CD4-positive, alpha-beta T cell (primary cell): Measurements from ENCODE around the gene TEDC2. TPM values are rescaled to one million over a fixed set of nuclear protein-coding genes. Genes with fewer than 3 reads are reported as not detected.

Experiments
- ATAC-seq: fragments of 200-7000 bp; cut with Tn5 transposase; one replicate; pipeline ENCODE4 v1.10.0; 2022; ENCODE audit warnings: mild to moderate bottlenecking; ENCODE audit not compliant: poor library complexity
- CTCF ChIA-PET: fragments of 350-600 bp; sonication (Branson Sonifier 250); formaldehyde crosslinking; loops from one replicate; lab custom pipeline; 2021; ENCODE audit warnings: antibody characterized with exemption, inconsistent platforms; lab: Charles Lee
- POLR2A ChIA-PET: fragments of 350-600 bp; sonication (Branson Sonifier 250); formaldehyde crosslinking; loops from one replicate; lab custom pipeline; 2021; ENCODE audit warnings: antibody characterized with exemption, inconsistent platforms; lab: Charles Lee
- DNase-seq, 14 experiments: peaks; one replicate each; pipeline ENCODE4 v3.0.0-alpha.2; 2013 to 2020; ENCODE audit warnings: mixed read lengths in 2 of 14
- H3K27ac ChIP-seq, 2 donors: one replicate each; pipeline versions ENCODE4 v1.5.1 to v1.7.0; 2013; ENCODE audit warnings: low read length in 2 of 2, low read depth in 1 of 2, mild to moderate bottlenecking in 1 of 2
- H3K27me3 ChIP-seq, 2 experiments: 1 replicate in 1 of 2; 2 replicates in 1 of 2; pipeline versions ENCODE4 v1.6.1 to v1.7.0; 2013; ENCODE audit warnings: low read length in 2 of 2, control low read depth in 1 of 2, mild to moderate bottlenecking in 1 of 2, moderate library complexity in 1 of 2; ENCODE audit not compliant: insufficient read depth in 2 of 2, control insufficient read depth in 1 of 2
- H3K36me3 ChIP-seq: one replicate; pipeline ENCODE4 v1.6.1; 2013; ENCODE audit warnings: low read length, control low read depth; ENCODE audit not compliant: insufficient read depth
- H3K4me1 ChIP-seq: one replicate; pipeline ENCODE4 v1.6.1; 2013; ENCODE audit warnings: low read length, control low read depth; ENCODE audit not compliant: insufficient read depth
- H3K4me3 ChIP-seq: one replicate; pipeline ENCODE4 v1.5.1; 2013; ENCODE audit warnings: mild to moderate bottlenecking, low read length, moderate library complexity
- H3K9me3 ChIP-seq, 2 experiments: 1 replicate in 1 of 2; 2 replicates in 1 of 2; pipeline versions ENCODE4 v1.6.1 to v1.7.0; 2013; ENCODE audit warnings: low read length in 2 of 2, mild to moderate bottlenecking in 2 of 2, control low read depth in 1 of 2, moderate library complexity in 1 of 2; ENCODE audit not compliant: control insufficient read depth in 1 of 2, insufficient read depth in 1 of 2
- H3K27ac Mint-ChIP-seq: one replicate; pipeline ENCODE4 v1.8.0; 2020; ENCODE audit warnings: mixed read lengths
- H3K27me3 Mint-ChIP-seq: one replicate; pipeline ENCODE4 v1.8.0; 2021; ENCODE audit warnings: mixed read lengths
- H3K36me3 Mint-ChIP-seq: one replicate; pipeline ENCODE4 v1.8.0; 2021; ENCODE audit warnings: low read depth, mixed read lengths
- H3K4me1 Mint-ChIP-seq: one replicate; pipeline ENCODE4 v1.8.0; 2021; ENCODE audit warnings: low read depth, mixed read lengths
- H3K4me3 Mint-ChIP-seq: one replicate; pipeline ENCODE4 v1.8.0; 2020; ENCODE audit warnings: mild to moderate bottlenecking, mixed read lengths
- H3K9me3 Mint-ChIP-seq: one replicate; pipeline ENCODE4 v1.8.0; 2020; ENCODE audit warnings: mixed read lengths
- intact Hi-C, 2 experiments: fragments of 100-400 bp; cut with DNase I in 1 of 2; cut with micrococcal nuclease in 1 of 2; formaldehyde crosslinking; loops; one replicate each; pipeline versions ENCODE4 v1.15.1 to v1.9.0; 2023 to 2025; cut with DNase I, micrococcal nuclease
- total RNA-seq, 174 experiments: library from RNA in 2 of 174; stranded (reverse) in 2 of 174; gene quantifications; one replicate each; pipeline ENCODE4 v1.2.3 and lab custom pipeline; 2021 to 2026
- TF ChIP-seq, protein P1 (sequence below): fragments of 200-600 bp; IDR thresholded peaks from one replicate; pipeline ENCODE4 v1.8.0; 2022; ENCODE audit warnings: antibody characterized with exemption, mild to moderate bottlenecking

Gene TEDC2
- total RNA-seq, 2 experiments from 2014 or later, result 0.17 to 0.27 TPM

DNA sequence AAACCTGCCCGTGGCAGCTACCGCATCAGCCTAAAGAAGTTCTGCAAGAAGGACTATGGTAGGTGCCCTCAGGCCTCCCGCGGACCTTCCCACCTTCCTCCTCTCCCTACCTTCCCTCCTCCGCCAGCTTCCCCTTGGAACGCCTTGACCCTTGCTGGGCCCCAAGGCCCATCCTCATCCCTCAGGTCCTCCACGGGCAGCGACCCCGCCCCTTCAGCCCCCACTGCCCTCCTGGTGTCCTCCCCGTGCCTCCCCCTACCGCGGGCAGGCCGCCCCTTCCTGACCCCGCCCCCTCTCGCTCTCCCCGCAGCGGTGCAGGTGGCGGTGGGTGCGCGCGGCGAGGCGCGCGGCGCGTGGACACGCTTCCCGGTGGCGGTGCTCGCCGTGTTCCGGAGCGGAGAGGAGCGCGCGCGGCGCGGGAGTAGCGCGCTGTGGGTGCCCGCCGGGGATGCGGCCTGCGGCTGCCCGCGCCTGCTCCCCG, 13.6 kb downstream of the TEDC2 start:
- peaks cover 43% of the 10 kb centered on the region for H3K4me1 ChIP-seq
- H3K9me3 Mint-ChIP-seq, result no peaks in the 10 kb centered on the region
- ChIA-PET CTCF (no interaction called here), POLR2A (interaction anchor here (1.0 to 1.4 kb wide), 2 partner anchors 14 to 59 kb away, joined by 3 to 5 read pairs; partner anchors contain the start of gene TEDC2)
- no peaks in the 10 kb centered on the region for H3K36me3 ChIP-seq
- peaks cover 25% of the 10 kb centered on the region for H3K27me3 Mint-ChIP-seq
- peaks cover 13% of the 10 kb centered on the region for H3K4me1 Mint-ChIP-seq
- peak overlapping the region; percentile 89 for H3K4me3 Mint-ChIP-seq
- H3K27me3 ChIP-seq, result peaks cover 40 to 48% of the 10 kb centered on the region in 2 experiments
- peaks cover 0 to 11% of the 10 kb centered on the region in 2 experiments for H3K9me3 ChIP-seq
- DNase-seq (peak in 6 of 14 experiments; percentile 14 to 70 (median 22)), ATAC-seq (peak; percentile 17)
- no peaks in the 10 kb centered on the region for H3K36me3 Mint-ChIP-seq
- H3K27ac Mint-ChIP-seq, result no peak overlapping the region
- TF ChIP-seq, protein P1, sequence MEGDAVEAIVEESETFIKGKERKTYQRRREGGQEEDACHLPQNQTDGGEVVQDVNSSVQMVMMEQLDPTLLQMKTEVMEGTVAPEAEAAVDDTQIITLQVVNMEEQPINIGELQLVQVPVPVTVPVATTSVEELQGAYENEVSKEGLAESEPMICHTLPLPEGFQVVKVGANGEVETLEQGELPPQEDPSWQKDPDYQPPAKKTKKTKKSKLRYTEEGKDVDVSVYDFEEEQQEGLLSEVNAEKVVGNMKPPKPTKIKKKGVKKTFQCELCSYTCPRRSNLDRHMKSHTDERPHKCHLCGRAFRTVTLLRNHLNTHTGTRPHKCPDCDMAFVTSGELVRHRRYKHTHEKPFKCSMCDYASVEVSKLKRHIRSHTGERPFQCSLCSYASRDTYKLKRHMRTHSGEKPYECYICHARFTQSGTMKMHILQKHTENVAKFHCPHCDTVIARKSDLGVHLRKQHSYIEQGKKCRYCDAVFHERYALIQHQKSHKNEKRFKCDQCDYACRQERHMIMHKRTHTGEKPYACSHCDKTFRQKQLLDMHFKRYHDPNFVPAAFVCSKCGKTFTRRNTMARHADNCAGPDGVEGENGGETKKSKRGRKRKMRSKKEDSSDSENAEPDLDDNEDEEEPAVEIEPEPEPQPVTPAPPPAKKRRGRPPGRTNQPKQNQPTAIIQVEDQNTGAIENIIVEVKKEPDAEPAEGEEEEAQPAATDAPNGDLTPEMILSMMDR, result no peak
- H3K27ac ChIP-seq, result no peak overlapping the region
- peak overlapping the region; percentile 10 for H3K4me3 ChIP-seq
- intact Hi-C loops, result loop anchor here in 1 of 2 experiments (5.0 kb wide), 1 partner anchor 41 kb away; no protein-coding TSS in a partner anchor

DNA sequence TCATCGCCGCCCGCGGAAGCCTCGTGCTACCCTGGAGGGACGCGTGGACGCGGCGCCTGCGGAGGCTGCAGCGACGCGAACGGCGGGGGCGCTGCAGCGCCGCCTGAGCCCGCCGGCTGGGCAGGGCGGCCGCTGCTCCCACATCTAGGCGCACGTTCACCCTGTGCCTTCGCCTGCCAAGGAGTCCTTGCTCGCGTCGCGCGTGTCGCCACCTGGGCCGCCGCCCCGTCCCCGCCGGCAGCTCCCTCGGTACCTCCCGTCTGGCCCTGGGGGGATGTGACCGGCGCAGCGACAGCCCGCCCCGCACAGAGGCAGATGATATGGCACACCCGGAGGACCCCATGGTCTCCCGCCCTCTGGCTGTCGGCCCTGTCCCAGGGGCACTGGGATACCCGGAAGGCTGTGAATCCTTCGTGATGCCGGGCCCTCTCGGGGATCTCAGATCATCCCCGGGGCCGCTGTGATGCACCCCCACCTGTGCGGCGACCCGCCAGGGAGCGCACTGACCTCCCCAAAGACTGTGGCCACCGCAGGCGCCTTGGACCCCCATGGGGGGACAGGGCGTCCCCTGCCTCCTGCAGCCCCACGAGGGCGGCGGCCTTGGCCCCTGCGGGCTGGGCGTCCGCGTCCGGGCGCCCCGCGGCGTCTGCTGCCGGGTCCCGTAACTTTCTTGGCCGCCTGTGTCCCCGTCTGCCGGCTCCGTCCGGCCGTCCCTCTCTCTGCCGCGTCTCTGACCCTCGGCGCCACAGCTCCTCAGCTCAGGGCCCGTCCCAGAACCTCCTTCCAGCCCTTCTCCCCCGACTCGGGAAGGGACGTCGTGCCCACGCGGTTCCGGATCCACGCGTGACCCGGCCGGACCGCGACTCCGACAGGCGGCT, 14.3 kb downstream of the TEDC2 start:
- peaks cover 23% of the 10 kb centered on the region for H3K27me3 Mint-ChIP-seq
- Histone ChIP-seq H3K4me1 (peaks cover 37% of the 10 kb centered on the region), H3K9me3 (peaks cover 0 to 11% of the 10 kb centered on the region in 2 experiments), H3K27me3 (peaks cover 32 to 41% of the 10 kb centered on the region in 2 experiments), H3K4me3 (peak overlapping the region; percentile 60), H3K27ac (no peak overlapping the region), H3K36me3 (no peaks in the 10 kb centered on the region)
- ATAC-seq (peak; percentile 82), DNase-seq (peak; percentile 36 to 88 (median 58))
- TF ChIP-seq, protein P1, result peak; percentile 29
- H3K4me3 Mint-ChIP-seq, result peak overlapping the region; percentile 62
- POLR2A ChIA-PET, result interaction anchor here (0.8 to 1.6 kb wide), 7 partner anchors 14 to 134 kb away, joined by 3 to 9 read pairs (median 4); partner anchors contain the start of genes ABCA3, AMDHD2, CCNF and TEDC2
- H3K27ac Mint-ChIP-seq, result no peak overlapping the region
- no peaks in the 10 kb centered on the region for H3K9me3 Mint-ChIP-seq
- CTCF ChIA-PET, result interaction anchor here (0.7 to 1.4 kb wide), 2 partner anchors 13 to 27 kb away, joined by 3 to 5 read pairs; no protein-coding TSS in a partner anchor
- intact Hi-C loops, result loop anchor here in 1 of 2 experiments (2.0 to 5.0 kb wide), 2 partner anchors 42 to 57 kb away; partner anchors contain the start of gene CEMP1
- H3K36me3 Mint-ChIP-seq, result no peaks in the 10 kb centered on the region
- H3K4me1 Mint-ChIP-seq, result peaks cover 13% of the 10 kb centered on the region

DNA sequence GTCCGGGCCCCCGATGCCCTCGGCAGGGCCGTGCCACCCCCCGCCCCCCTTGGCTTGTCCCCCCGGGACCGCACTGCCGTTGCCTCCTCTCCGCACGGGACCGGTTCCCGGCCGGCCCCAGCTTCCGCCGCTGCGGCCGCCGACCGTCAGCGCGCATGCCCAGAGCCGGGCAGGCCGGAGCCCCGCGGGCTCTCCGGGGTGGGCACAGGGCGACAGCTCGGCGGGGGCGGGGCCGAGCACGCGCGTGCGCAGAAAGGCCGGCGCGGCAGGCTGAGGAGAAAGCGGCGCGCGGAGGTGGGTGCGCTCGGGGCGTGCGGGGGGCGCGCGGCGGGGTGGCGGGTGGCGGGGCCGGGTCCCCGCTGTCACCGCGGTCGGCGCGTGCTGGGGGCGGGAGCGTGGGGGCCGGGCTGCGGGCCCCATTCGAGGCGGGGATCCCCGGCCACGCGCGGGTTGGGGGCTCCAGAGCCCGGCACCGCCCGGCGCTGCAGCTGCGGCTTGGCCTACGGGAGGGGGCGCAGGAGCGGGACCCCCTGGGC, 15.0 kb downstream of the TEDC2 start, which contains the start of gene TBC1D24:
Gene TBC1D24, plus strand, starts transcription at position 251 of the 536 bp plus-strand sequence. CDS start 21,022 bp downstream, outside the sequence.
- TF ChIP-seq, protein P1, result no peak
- peak within 1 kb of the TSS; percentile 84 for H3K4me3 Mint-ChIP-seq
- no peaks in the 10 kb centered on the region for H3K9me3 Mint-ChIP-seq
- H3K4me3 ChIP-seq, result peak within 1 kb of the TSS; percentile 60
- peaks cover 16% of the 10 kb centered on the region for H3K27me3 Mint-ChIP-seq
- no peaks in the 10 kb centered on the region for H3K36me3 Mint-ChIP-seq
- DNase-seq (peak; percentile 50 to 87 (median 70)), ATAC-seq (peak; percentile 48)
- H3K27me3 ChIP-seq, result peaks cover 26 to 34% of the 10 kb centered on the region in 2 experiments
- POLR2A ChIA-PET, result interaction anchor here (0.8 to 1.6 kb wide), 7 partner anchors 13 to 134 kb away, joined by 3 to 9 read pairs (median 4); partner anchors contain the start of genes ABCA3, AMDHD2, CCNF and TEDC2
- H3K9me3 ChIP-seq, result peaks cover 0 to 11% of the 10 kb centered on the region in 2 experiments
- intact Hi-C loops, result loop anchor here in 1 of 2 experiments (2.0 to 5.0 kb wide), 2 partner anchors 43 to 56 kb away; partner anchors contain the start of gene CEMP1
- no peaks in the 10 kb centered on the region for H3K36me3 ChIP-seq
- peaks cover 13% of the 10 kb centered on the region for H3K4me1 Mint-ChIP-seq
- H3K4me1 ChIP-seq, result peaks cover 37% of the 10 kb centered on the region
- CTCF ChIA-PET, result interaction anchor here (0.7 to 1.4 kb wide), 2 partner anchors 12 to 26 kb away, joined by 3 to 5 read pairs; no protein-coding TSS in a partner anchor
- H3K27ac Mint-ChIP-seq, result no peak within 1 kb of the TSS
- H3K27ac ChIP-seq, result no peak within 1 kb of the TSS
